ENCODE results near the gene ZIC5. TPM values are rescaled to one million over a fixed set of nuclear protein-coding genes. Genes with fewer than 3 reads are reported as not detected.
A peak's percentile ranks its signal among the peaks of the same experiment; 100 is the strongest.

ZIC5 gene
- total and polyA plus RNA-seq, 2 of the 13 experiments (the other 11 are each of a cell fraction or from before 2014, with no cell fraction given), result 0.02 to 0.07 TPM

DNA sequence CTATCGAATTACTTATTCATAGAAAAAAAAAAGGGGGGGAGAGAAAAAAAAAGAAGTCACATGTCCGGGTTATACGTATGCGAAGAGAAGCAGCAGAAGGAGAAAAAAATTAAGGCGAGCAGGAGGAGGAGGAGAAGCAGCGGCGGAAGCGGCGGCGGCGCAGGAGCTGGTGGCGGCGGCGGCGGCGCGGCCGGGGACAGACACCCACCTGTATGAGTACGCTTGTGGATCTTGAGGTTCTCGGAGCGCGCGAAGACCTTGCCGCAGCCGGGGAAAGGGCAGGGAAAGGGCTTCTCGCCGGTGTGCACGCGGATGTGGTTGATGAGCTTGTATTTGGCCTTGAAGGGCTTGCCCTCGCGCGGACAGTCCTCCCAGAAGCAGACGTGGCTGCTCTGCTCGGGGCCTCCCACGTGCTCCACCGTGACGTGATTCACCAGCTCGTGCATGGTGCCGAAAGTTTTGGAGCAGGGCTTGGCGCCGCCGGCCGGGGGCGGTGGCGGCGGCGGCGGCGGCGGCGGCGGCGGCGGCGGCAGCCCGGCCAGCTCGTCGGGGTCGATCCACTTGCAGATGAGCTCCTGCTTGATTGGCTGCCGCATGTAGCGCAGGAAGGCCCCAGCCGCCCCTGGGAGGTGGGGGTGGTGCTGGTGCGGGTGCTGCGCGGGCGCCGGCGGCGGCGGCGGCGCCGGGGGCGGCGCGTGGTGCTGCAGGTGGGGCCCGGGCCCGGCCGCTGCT, 1.5 kb downstream of the ZIC5 start (continued):
- TF ChIP-seq, protein P1, sequence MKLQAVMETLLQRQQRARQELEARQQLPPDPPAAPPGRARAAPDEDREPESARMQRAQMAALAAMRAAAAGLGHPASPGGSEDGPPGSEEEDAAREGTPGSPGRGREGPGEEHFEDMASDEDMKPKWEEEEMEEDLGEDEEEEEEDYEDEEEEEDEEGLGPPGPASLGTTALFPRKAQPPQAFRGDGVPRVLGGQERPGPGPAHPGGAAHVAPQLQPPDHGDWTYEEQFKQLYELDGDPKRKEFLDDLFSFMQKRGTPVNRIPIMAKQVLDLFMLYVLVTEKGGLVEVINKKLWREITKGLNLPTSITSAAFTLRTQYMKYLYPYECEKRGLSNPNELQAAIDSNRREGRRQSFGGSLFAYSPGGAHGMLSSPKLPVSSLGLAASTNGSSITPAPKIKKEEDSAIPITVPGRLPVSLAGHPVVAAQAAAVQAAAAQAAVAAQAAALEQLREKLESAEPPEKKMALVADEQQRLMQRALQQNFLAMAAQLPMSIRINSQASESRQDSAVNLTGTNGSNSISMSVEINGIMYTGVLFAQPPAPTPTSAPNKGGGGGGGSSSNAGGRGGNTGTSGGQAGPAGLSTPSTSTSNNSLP (IDR thresholded peaks at IDR 0.05; ENCODE audit: low read depth, low read length), result no peak
- TF ChIP-seq ZEB1 (IDR thresholded peaks at IDR 0.05; ENCODE audit: insufficient replicate concordance, low read depth) (no peak), ZNF569 (CRISPR knock-in tag; IDR thresholded peaks at IDR 0.05; ENCODE audit: borderline replicate concordance) (no peak), SP140L (CRISPR knock-in tag; IDR thresholded peaks at IDR 0.05; ENCODE audit: borderline replicate concordance) (no peak), ZBTB3 (CRISPR knock-in tag; IDR thresholded peaks at IDR 0.05; ENCODE audit: borderline replicate concordance, low read depth) (no peak), ZNF773 (CRISPR knock-in tag; IDR thresholded peaks at IDR 0.05; ENCODE audit: borderline replicate concordance) (no peak), MTA1 (CRISPR knock-in tag; IDR thresholded peaks at IDR 0.05; ENCODE audit: borderline replicate concordance) (peak; percentile 38; the same call in 1 of the 2 replicates), ZNF333 (CRISPR knock-in tag; IDR thresholded peaks at IDR 0.05; ENCODE audit: borderline replicate concordance) (no peak), NFE2L2 (IDR thresholded peaks at IDR 0.05; ENCODE audit: low read length) (no peak), ZNF441 (CRISPR knock-in tag; IDR thresholded peaks at IDR 0.05; ENCODE audit: borderline replicate concordance) (no peak), PAWR (CRISPR knock-in tag; IDR thresholded peaks at IDR 0.05; ENCODE audit: borderline replicate concordance) (no peak), RBM39 (IDR thresholded peaks at IDR 0.05; ENCODE audit: low read depth, low read length, poor library complexity, severe bottlenecking) (peak; percentile 63), ZNF44 (CRISPR knock-in tag; IDR thresholded peaks at IDR 0.05) (no peak), ZNF589 (CRISPR knock-in tag; conservative IDR thresholded peaks at IDR 0.05) (no peak), ZNF720 (CRISPR knock-in tag; IDR thresholded peaks at IDR 0.05) (no peak)
- TF ChIP-seq, protein P2, sequence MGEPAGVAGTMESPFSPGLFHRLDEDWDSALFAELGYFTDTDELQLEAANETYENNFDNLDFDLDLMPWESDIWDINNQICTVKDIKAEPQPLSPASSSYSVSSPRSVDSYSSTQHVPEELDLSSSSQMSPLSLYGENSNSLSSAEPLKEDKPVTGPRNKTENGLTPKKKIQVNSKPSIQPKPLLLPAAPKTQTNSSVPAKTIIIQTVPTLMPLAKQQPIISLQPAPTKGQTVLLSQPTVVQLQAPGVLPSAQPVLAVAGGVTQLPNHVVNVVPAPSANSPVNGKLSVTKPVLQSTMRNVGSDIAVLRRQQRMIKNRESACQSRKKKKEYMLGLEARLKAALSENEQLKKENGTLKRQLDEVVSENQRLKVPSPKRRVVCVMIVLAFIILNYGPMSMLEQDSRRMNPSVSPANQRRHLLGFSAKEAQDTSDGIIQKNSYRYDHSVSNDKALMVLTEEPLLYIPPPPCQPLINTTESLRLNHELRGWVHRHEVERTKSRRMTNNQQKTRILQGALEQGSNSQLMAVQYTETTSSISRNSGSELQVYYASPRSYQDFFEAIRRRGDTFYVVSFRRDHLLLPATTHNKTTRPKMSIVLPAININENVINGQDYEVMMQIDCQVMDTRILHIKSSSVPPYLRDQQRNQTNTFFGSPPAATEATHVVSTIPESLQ (CRISPR knock-in tag; conservative IDR thresholded peaks at IDR 0.05), result no peak
- TF ChIP-seq, protein P3, sequence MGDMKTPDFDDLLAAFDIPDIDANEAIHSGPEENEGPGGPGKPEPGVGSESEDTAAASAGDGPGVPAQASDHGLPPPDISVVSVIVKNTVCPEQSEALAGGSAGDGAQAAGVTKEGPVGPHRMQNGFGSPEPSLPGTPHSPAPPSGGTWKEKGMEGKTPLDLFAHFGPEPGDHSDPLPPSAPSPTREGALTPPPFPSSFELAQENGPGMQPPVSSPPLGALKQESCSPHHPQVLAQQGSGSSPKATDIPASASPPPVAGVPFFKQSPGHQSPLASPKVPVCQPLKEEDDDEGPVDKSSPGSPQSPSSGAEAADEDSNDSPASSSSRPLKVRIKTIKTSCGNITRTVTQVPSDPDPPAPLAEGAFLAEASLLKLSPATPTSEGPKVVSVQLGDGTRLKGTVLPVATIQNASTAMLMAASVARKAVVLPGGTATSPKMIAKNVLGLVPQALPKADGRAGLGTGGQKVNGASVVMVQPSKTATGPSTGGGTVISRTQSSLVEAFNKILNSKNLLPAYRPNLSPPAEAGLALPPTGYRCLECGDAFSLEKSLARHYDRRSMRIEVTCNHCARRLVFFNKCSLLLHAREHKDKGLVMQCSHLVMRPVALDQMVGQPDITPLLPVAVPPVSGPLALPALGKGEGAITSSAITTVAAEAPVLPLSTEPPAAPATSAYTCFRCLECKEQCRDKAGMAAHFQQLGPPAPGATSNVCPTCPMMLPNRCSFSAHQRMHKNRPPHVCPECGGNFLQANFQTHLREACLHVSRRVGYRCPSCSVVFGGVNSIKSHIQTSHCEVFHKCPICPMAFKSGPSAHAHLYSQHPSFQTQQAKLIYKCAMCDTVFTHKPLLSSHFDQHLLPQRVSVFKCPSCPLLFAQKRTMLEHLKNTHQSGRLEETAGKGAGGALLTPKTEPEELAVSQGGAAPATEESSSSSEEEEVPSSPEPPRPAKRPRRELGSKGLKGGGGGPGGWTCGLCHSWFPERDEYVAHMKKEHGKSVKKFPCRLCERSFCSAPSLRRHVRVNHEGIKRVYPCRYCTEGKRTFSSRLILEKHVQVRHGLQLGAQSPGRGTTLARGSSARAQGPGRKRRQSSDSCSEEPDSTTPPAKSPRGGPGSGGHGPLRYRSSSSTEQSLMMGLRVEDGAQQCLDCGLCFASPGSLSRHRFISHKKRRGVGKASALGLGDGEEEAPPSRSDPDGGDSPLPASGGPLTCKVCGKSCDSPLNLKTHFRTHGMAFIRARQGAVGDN (CRISPR knock-in tag; IDR thresholded peaks at IDR 0.05), result peak; percentile 61
